Subcutaneous adipose tissue (tissue), 4 donors: ENCODE data around the gene AQP12B. TPM values are rescaled to one million over a fixed set of nuclear protein-coding genes. Genes with fewer than 3 reads are reported as not detected.

Source experiments
- CTCF ChIP-seq: fragments of 450-650 bp; IDR thresholded peaks from one replicate; pipeline ENCODE4 v1.5.1; 2016; ENCODE audit warnings: low read depth, mild to moderate bottlenecking, control low read depth, antibody characterized with exemption, moderate library complexity
- total RNA-seq, 4 donors: library from RNA; depleted of rRNA; stranded (reverse); fragments of >200 nt; gene quantifications; one replicate each; pipeline ENCODE4 v1.1.0, GENCODE V29; 2016

AQP12B gene
- total RNA-seq, 4 donors from 2014 or later = not detected

DNA sequence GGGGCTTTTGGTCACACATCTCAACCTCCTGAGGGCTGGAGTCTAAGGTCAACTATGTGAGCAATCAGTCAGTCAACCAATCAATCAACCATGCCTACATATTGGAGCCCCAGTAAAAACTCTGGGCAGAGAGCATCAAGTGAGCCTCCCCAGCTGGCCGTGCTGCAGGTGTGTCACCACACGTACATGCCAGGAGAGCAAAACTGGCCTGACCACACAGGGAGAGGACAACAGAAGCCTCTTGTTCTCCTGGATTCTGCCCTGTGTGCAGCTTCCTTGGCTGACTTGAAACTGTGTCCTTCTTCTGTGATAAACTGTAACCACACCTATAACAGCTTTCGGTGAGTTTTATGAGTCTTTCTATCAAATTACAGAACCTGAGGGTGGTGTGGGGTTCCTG lies 31.5 kb downstream of the AQP12B start:
- TF ChIP-seq CTCF = no peak

GRCh38 chr2:240650254-240650965 lies 32.3 kb downstream of the AQP12B start:
- no peak for TF ChIP-seq CTCF

DNA sequence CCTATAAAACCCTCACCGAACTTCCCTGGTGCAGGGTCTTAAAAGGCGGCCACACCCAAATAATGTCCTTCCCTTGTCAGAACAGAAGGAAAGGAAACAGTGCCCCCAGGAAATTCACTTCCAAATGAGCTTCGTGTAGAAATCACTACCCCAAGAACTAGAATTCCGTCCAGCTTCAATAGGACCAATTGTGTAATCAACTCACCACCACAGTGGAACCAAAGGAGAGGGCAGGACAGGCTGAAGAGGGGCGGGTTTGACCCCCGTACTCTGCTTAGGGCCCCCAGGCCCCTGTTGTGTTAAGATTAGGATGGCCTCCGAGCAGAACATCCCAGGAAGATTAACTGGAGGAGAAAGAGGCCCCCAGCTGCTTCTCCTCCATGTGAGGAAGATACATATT lies 33.4 kb downstream of the AQP12B start:
- no peak for TF ChIP-seq CTCF

GRCh38 chr2:240648650-240649275 lies 33.9 kb downstream of the AQP12B start:
- no peak for TF ChIP-seq CTCF

DNA sequence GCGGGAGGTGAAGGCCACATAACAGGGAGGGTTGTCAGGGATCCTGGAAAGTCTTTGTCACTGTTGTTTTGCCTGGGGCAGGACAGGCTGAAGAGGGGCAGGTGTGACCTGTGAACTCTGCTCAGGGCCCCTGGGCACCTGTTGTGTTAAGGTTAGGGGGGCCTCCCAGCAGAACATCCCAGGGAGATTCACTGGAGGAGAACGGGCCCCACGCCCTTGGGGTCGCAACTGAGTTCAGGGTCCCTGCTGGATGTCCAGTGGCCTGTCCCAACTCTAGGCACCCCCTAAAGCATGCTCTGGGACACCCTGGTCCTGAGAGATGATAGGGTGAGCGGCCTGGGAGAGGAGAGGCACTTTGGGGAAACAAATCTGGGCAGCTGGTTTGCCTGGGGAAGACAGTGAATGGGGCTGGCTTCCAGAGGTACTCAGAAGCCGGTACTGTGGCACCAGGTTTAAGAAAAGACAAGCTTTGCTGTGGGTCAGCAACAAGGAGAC lies 34.5 kb downstream of the AQP12B start:
- TF ChIP-seq CTCF = no peak

- no peak for TF ChIP-seq CTCF
These were observed 35.1 kb downstream of the AQP12B start for GRCh38 chr2:240647503-240648154.

- no peak for TF ChIP-seq CTCF
These were observed 35.7 kb downstream of the AQP12B start for GRCh38 chr2:240646900-240647502.
